ENCODE results near the gene MEGF11. TPM values are rescaled to one million over a fixed set of nuclear protein-coding genes. Genes with fewer than 3 reads are reported as not detected.

Gene MEGF11
- total RNA-seq, 1 donor from 2014 or later, result 0.25 TPM

- no peak for TF ChIP-seq POLR2AphosphoS5 (IDR thresholded peaks at IDR 0.05; ENCODE audit: insufficient read depth in 1 of 2, low read depth in 1 of 2)
- TF ChIP-seq, protein P1, sequence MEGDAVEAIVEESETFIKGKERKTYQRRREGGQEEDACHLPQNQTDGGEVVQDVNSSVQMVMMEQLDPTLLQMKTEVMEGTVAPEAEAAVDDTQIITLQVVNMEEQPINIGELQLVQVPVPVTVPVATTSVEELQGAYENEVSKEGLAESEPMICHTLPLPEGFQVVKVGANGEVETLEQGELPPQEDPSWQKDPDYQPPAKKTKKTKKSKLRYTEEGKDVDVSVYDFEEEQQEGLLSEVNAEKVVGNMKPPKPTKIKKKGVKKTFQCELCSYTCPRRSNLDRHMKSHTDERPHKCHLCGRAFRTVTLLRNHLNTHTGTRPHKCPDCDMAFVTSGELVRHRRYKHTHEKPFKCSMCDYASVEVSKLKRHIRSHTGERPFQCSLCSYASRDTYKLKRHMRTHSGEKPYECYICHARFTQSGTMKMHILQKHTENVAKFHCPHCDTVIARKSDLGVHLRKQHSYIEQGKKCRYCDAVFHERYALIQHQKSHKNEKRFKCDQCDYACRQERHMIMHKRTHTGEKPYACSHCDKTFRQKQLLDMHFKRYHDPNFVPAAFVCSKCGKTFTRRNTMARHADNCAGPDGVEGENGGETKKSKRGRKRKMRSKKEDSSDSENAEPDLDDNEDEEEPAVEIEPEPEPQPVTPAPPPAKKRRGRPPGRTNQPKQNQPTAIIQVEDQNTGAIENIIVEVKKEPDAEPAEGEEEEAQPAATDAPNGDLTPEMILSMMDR (IDR thresholded peaks at IDR 0.05), result peak in 1 of 3 experiments; percentile 39
- DNase-seq (ENCODE audit: extremely low spot score in 2 of 2), result no peak
- Histone ChIP-seq H3K9me3 (no peaks in the 10 kb centered on the region), H3K4me1 (no peaks in the 10 kb centered on the region), H3K27me3 (no peaks in the 10 kb centered on the region), H3K36me3 (no peaks in the 10 kb centered on the region), H3K27ac (no peak overlapping the region), H3K4me3 (no peak overlapping the region)
- intact Hi-C loops (cut with DNase I), result no loop called here
These were observed 336.7 kb downstream of the MEGF11 start for GRCh38 chr15:65916664-65917406.

DNA sequence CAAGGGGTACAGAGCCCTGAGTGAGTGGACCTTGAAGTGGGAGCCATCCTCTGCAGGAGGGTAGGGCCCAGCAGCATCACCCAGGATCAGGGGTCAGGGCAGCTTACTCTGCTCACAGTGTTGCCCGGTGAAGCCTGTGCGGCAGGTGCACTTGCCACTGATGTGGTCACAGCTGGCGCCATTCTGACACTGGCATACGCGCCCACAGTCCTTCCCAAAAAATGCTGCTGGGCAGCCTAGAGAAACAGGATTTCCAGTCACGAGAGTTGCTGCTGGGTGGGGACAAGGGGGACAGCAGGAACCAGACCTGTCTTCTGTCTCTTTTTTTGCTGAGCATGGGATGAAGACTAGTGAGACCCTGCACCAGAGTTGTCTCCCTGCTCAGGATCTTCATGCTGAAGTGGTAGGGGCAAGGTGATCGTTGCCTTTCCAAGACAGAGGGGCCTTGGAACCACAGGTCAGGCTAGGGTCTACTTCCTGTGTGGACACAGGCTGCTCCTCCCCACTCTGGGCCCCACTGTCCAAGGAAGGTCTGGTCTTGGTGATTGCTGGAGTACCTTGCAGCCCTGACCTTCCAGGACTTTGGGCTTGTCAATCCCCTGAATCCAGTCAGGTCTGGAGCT lies 337.4 kb downstream of the MEGF11 start:
- H3K4me3 ChIP-seq, result no peak overlapping the region

GRCh38 chr15:65914981-65915925 lies 338.3 kb downstream of the MEGF11 start:
- H3K36me3 ChIP-seq, result no peaks in the 10 kb centered on the region
- TF ChIP-seq, protein P1 (IDR thresholded peaks at IDR 0.05), result no peak
- no peak for TF ChIP-seq POLR2AphosphoS5 (IDR thresholded peaks at IDR 0.05; ENCODE audit: insufficient read depth in 1 of 2, low read depth in 1 of 2)
- no peak for TF ChIP-seq POLR2A (IDR thresholded peaks at IDR 0.05)
- H3K27ac ChIP-seq, result no peak overlapping the region
- no peak for DNase-seq (ENCODE audit: extremely low spot score in 2 of 2)
- H3K4me3 ChIP-seq, result no peak overlapping the region
- no peaks in the 10 kb centered on the region for H3K27me3 ChIP-seq
- H3K4me1 ChIP-seq, result no peaks in the 10 kb centered on the region
- intact Hi-C loops (cut with DNase I), result no loop called here
- H3K9me3 ChIP-seq, result no peaks in the 10 kb centered on the region

More for the DNA sequence above, 337.4 kb downstream of the MEGF11 start:
- intact Hi-C loops (cut with DNase I), result no loop called here
- DNase-seq (ENCODE audit: extremely low spot score in 2 of 2), result no peak
- Histone ChIP-seq H3K36me3 (no peaks in the 10 kb centered on the region), H3K9me3 (no peaks in the 10 kb centered on the region), H3K27ac (no peak overlapping the region), H3K4me1 (no peaks in the 10 kb centered on the region), H3K27me3 (no peaks in the 10 kb centered on the region)
- TF ChIP-seq, protein P1 (IDR thresholded peaks at IDR 0.05), result no peak
- TF ChIP-seq POLR2AphosphoS5 (IDR thresholded peaks at IDR 0.05; ENCODE audit: insufficient read depth in 1 of 2, low read depth in 1 of 2), result no peak
- TF ChIP-seq POLR2A (IDR thresholded peaks at IDR 0.05), result no peak

- Histone ChIP-seq H3K36me3 (no peaks in the 10 kb centered on the region), H3K4me1 (no peaks in the 10 kb centered on the region), H3K4me3 (no peak overlapping the region), H3K27ac (no peak overlapping the region), H3K9me3 (no peaks in the 10 kb centered on the region), H3K27me3 (no peaks in the 10 kb centered on the region)
- intact Hi-C loops (cut with DNase I), result no loop called here
- no peak for TF ChIP-seq POLR2AphosphoS5 (IDR thresholded peaks at IDR 0.05; ENCODE audit: insufficient read depth in 1 of 2, low read depth in 1 of 2)
- no peak for DNase-seq (ENCODE audit: extremely low spot score in 2 of 2)
These were observed 339.2 kb downstream of the MEGF11 start for GRCh38 chr15:65914386-65914785.

DNA sequence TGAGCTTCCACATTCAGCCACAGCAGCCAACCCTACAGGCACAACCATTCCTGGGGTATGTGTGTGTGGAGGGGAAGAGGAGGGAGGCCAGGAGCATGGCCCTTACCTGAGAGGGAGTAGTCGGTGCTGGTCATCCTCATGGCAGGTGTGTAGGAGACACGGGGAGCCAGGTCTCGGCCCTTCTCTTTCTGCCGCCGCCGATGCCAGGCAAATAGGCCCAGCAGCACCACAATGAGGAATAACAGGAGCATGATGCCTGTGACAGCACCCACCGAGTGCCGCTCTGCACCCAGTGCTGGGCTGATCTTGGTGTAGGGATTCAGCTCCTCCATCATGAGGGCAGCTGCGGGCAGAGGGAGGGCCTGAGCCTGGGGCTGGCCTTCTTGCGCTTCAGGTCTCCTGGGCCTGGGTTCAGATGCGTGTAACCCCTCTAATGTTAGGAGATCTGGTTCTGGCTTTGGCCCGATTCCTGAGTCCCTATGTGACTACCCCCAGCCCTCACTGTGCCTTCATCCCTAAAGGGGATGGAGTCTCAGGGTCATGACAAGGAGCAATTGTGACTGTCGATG lies 339.8 kb downstream of the MEGF11 start:
- peak in 1 of 2 donors; percentile 67 for DNase-seq (ENCODE audit: extremely low spot score in 2 of 2)
- no peaks in the 10 kb centered on the region for H3K27me3 ChIP-seq
- TF ChIP-seq, protein P1 (IDR thresholded peaks at IDR 0.05), result no peak
- TF ChIP-seq POLR2AphosphoS5 (IDR thresholded peaks at IDR 0.05; ENCODE audit: insufficient read depth in 1 of 2, low read depth in 1 of 2) (no peak), POLR2A (IDR thresholded peaks at IDR 0.05) (no peak)
- no peaks in the 10 kb centered on the region for H3K9me3 ChIP-seq
- intact Hi-C loops (cut with DNase I), result no loop called here
- no peaks in the 10 kb centered on the region for H3K36me3 ChIP-seq
- no peak overlapping the region for H3K27ac ChIP-seq
- H3K4me1 ChIP-seq, result no peaks in the 10 kb centered on the region
- no peak overlapping the region for H3K4me3 ChIP-seq
